Superior temporal gyrus (tissue), 1 donor: Measurements from ENCODE around the gene CALCR.

Experiments used
- DNase-seq: peaks from one replicate; pipeline ENCODE4 v3.0.0-alpha.2; 2016; ENCODE audit errors: extremely low spot score

The CALCR gene

DNA sequence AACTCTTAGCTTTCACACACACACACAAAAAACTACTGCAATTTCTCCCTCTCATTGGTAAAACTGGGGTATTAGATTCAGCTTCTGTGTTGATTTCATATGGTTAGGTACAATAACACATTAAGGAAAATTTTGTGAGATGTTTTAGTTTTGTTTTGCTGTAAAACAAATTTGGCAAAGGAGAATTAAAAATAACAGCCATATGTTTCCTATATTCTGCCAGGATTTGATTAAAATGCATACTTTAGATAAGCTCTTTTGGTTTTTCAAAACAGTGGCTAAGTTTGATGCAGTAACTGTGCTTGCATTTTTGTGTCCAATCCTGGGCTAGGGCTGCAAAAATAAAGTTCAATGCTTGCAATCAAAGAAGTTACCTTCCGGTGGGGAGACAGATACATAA is 126.3 kb downstream of the CALCR start:
- no peak for DNase-seq

DNA sequence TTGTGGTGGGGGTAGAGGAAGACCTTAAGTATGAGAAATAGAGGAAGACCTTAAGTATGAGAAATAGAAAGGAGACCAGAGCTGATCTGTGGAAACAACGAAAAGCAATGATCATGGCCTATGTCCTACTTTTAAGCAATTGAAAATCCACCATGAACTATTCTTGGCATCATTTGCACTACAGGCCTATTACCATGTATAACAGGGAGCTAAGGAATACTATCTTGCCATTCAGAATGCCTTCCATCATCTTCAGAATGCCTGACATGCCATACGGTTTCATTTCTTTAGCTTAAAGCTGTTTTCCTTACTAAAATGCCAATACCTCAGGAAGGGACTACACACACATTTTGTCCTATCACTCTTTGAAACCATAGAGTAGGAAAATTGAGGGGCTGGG is 127.0 kb downstream of the CALCR start:
- DNase-seq, result no peak

DNA sequence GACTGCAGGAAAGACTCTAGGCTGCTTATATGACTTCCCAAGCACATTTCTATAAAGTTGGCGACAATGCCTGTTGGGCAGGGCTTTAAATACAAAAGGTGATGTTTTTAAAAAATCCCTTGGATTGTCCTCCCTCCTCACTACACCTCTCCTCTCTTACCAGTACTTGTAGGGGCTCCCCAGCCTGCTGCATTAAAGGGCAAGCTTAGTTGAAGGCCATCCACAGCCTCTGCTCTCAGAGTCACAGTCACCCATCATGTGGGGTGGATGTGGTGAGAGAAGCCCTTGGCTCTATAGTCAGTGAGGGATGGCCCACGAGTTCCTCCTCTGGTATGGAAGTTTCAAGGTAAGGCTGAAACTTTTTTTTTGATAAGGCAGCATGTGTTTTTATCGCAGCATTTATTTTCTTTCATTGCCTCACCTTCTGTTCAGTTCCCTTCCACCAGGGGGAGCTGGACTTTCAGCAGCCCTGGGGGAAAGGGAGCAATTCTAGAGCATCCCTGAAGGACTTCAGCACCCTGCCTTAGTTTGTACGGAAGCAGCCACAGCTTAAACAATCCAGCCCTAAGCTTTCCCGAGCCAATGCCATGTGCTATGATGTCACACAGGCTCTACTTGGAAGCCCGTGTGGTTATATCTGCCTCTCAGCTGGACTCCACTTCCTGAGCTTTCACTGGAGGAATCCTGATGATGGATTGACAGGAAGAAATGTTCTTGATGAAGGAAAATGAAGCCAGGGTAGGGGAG is 131.9 kb downstream of the CALCR start:
- no peak for DNase-seq

DNA sequence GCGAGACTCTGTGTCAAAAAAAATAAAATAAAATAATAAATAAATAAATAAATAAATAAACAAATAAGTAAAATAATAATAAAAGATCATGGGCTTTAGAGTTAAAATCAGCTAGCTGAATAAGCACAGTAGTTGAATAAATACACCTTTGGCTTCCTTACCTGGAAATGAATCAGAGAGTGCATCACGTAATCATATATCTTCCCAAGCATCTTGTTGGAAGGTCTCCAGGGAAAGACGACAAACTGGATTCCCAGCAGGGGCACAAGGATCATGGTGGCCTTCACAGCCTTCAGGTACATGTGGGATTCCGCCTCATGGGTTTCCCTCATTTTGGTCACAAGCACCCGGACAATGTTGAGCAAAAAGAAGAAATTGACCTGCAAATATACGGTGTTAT is 138.7 kb downstream of the CALCR start:
- DNase-seq, result no peak

DNA sequence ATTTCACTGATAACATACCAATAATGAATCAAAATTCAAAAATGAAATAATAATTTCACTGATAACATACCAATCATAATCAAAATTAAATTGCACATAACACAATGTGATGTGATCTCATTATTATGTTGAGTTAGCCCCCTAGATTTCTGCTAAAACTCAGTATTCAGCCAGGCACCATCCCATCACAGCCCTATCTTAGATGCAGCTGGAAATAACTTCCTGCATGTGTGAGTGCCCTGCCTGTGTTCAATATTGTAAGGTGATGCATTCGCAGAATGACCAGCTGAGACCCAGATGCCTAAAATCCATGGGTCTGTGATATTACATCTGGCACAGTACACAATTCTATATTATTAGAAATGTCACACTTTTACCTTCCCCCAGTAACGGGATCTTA is 142.4 kb downstream of the CALCR start:
- no peak for DNase-seq

DNA sequence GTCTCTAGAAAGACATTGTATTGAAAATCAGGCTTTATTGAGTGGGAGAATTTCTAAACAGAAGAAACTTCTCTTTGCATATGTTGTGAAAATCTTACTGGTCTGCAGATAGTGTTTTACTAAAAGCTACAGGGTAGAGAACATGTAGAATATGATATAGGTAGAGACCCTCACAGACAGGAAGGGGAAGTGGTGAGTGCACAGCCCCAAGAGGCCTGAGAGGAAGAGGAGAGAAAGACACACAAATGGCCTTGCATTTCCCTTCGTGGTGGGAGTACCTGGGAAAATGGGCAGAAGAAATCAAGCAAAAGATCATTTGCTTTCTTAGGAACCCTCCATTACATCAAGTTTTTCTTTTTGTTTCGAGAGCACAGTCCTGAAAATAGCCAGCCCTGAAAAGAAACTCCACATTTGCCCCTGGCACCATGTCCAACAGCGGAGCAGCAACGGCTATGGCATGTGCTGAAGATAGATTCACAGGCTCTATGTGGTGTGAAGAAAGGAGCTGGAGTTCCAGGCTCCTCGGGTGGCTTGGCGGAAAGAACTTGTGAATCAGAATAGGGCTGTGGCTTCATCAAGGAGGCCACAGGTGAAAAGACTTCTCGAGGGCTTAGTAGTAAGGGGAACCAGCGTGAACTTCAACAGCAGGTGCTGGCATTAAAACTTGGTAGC is 143.5 kb downstream of the CALCR start:
- no peak for DNase-seq

DNA sequence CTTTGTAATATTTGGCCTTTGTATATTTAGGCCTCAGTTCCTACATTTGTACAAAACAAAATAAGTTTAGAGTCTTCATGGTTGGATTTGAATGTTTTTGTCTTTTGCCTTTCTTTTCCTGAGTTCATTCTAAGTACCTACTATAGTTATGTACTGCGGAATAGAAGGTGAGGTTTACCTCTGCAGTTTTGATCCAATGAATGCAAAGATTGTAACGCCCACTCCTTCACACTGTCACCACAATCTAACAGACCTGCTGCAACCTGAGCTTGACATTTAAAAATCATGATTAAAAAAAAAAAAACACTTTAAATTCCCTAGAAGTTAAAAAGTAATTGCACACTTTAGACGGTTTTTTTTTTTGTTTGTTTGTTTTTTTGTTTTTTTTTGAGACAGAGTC is 145.0 kb downstream of the CALCR start:
- no peak for DNase-seq

DNA sequence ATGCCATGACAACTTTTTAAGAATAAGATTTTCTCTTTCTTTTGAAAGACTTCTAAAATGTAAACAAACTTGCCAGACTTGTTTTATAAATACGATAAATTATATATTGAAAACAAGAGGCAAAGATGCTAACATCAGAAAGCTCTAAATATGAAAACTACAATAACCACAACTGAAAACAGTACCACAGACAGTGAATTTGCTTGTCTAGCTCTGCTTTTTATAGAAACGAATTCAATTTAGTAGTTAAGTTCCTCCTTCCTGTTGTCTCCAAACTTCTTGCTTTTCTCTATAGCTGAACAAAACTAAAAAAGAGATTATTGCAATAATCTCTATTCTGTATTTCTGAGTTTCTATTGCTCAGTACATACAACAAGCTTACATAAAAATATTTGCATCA is 147.4 kb downstream of the CALCR start:
- DNase-seq, result no peak

DNA sequence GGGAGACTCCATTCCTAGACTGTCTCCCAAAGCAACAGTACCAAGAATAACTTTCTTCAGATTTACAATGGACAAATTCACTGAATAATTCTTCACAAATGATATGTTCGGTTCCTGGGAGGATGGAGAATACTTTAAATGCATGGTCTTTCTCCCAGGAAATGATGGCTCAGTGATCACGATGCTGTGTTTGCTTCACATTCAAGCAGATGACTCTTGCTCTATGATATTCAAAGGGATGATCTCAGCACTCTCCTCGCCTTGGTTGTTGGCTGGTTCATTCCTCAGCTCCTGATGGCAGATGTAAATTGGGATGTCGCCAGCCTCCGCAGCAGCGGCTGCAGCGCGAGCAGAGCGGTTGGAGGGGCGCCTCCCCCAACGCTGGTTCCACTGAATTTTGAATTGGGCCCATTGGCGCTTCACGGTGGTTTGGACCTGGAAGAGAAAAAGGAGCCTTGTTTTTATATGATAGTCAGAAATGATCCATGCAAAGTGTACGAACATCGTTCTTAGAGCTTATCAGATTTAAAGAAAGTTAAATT is 148.3 kb downstream of the CALCR start:
- no peak for DNase-seq

DNA sequence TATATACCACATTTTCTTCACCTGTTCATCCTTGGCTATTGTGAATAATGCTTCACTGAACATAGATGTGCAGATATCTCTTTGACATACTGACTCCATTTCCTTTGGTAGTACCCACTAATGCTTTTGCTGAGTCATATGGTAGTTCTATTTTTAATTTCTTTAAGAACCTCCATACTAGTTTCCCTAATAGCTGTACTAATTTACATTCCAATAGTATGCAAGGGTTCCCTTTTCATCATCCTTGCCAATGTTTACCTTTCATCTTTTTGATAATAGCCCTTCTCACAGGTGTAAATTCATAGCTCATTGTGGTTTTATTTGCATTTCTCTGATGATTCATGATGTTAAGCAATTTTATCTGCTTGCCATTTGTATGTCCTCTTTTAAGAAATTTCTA is 159.9 kb downstream of the CALCR start:
- no peak for DNase-seq

DNA sequence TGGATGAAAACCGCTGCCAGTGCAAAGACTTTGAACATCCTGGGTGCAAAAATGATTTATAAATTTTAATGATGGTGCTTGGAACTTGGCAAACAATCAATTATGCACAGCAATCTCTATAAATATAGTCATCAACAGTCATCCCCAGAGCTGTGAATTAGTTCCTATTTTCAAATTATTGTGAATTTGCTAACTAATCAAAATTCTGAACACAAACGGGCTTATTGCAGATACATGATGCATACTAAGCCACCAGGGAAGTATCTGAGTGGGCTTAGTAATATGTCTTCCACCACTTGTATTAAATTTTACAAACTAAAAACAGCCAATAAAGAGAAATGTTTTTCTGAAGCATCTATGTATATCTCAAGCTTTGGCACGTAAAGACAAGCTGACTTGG is 165.2 kb downstream of the CALCR start:
- DNase-seq, result no peak

DNA sequence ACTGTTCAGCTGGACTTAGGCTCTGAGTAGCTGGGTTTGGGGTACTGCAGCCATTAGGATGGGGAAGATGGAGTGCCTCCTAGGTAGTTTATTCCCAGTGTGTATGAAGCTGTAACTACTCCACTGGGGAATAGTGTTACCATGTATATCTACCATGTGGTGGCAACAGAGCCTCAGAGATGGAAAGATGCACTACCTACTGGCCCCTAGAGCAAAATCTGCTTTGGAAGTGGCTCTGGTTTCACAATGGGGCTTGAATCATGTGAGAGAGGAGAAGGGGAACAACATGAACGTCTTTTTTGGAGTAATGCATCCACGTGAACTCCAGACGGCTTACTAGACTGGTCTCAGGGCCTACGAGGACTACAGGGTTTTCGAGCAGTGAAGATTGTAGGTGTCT is 167.3 kb downstream of the CALCR start:
- DNase-seq, result no peak

DNA sequence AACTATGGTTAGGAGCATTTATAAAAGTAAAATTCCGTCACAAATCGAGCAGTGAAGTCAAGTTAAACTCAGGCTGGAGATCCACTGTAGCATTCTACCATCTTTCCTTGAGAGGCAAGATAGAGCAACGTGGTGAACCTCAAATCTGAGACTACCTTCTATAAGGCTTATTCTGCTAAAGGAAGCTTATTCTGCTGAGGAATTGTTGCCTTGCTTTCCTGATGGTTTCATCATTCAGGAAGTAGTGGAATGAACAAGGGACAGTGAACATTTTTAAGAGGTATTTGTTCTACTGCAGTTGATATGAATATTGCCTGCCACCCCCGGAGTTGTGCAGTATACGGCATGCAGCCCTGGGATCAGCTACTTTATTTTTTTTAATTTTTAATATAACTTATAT is 171.6 kb downstream of the CALCR start:
- DNase-seq, result no peak

DNA sequence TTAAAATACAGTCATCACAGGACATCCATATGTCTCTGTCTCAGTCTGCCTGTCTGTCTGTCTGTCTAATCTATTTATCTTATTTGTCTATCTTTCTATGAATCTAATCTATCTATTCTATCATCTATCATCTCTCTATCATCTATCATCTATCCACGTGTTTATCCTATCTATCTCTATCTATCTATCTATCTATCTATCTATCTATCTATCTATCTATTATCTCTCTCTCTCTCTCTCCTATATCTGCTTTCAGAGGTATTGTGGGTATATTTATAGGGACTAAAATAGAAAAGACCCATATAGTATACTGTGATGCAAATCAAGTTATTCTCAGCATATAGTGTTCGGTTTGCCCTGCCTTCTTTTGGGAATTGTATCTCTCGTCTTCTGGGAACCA is 174.9 kb downstream of the CALCR start:
- no peak for DNase-seq

DNA sequence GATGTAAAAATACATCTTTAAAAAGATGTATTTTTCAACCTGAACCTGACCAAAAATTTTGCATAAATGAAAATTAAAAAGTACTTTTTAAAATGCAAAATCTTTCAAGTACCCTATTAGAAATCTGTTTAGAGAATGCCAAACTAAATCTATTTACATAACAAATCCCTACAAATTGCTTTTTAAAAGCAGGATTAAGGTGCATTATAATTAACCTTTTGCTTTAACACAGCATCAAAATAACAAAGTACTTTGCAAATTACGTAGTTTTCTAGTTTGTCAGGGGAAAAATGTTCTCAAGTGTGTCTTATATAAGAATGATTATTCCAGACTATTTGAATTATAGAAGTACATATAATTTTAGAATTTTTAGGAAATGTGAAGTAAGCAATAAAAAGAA is 181.5 kb downstream of the CALCR start:
- no peak for DNase-seq

DNA sequence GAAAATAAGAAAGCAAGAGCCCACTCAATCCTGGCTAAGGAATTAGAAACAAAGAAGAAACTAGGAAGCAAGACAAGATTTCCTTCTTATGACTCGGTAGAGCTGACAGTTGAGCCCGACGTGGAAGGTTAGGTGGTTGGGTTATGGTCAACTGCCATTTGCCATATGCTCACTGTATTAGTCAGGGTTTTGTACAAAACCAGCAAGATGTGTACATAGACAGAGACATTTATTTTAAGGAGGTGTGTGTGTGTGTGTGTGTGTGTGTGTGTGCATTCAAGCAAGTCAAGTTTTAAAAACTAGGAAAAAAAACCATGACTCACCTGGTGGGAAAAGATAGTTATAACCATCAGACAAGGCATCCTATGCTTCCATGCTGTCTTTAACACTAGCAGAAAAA is 183.9 kb downstream of the CALCR start:
- no peak for DNase-seq

DNA sequence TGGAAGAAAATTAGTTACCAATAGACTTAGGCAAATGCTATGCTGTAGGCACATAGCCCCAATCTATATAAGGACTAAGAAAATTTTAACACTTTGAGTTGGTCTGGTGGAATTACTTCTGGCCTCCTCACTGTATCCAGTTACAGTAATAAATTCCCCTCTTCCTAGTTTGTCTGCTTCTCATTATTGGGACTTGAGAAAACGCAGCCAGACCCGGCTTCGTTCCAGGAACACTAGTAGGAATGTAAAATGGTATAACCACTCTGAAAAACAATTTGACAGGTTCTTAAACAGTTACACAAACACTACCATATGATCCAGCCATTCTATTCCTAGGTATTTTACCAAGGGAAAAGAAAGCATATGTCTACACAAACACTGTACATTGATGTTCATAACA is 192.2 kb downstream of the CALCR start:
- DNase-seq, result no peak

DNA sequence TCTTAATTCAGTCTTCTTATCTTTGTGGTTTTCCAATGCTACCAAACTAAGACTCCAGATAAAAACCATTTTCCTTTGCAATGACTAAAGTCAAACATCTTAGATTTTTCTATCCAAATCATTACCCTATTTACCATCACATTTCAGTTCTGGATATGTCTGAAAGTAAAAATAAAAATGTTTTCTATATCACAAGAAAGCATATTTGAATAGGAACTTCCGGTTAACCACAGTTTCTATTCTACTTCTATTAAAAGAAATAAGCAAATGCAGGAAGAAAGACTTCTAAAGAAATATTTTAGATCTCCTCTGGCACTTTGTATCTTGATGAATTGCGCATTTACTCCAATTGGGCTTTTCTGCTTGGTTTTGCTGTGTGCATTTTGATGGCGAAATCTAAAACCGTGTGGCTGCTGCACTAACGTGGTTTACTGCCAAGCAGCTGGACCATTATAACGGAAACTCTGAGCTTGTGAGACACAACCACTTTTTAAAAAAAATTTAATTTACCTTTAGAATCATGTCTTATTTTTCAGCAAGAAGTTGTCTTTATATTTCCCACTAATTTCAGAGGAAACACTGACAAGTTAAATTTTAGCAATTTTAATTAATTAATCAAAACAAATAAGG is 196.3 kb downstream of the CALCR start:
- DNase-seq, result no peak

DNA sequence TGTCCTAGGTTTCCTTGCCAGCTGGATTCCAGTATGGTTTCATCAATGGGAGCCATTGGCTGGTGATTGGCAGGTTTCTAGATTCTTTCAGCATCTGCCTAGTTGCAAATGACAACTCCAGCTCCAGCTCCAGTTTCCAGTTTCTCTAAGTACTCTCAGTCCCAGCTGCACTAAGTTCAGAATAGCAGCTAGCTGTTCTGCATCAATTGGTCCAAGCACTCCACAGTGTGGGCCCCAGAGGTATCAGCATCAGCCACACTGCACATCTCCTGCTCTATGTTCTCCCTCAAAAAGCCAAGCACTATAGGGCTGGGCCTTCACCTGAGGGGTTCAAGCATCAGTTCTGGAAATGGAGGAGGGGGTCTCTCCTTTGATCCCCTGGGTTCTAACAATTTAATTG is 198.9 kb downstream of the CALCR start:
- no peak for DNase-seq
